H1 (cell line): Measurements from ENCODE around the gene SLC24A3.

Experiments
- CEBPB ChIP-seq: IDR thresholded peaks from 2 replicates; pipeline ENCODE4 v1.6.1; 2012; ENCODE audit warnings: low read depth, low read length
- FOSL1 ChIP-seq: IDR thresholded peaks from 2 replicates; pipeline ENCODE4 v1.6.1; 2011; ENCODE audit warnings: mild to moderate bottlenecking, low read depth, low read length, moderate library complexity; ENCODE audit not compliant: insufficient read depth
- MAFK ChIP-seq: IDR thresholded peaks from 2 replicates; pipeline ENCODE4 v1.6.1; 2012; ENCODE audit warnings: low read depth, mild to moderate bottlenecking, improper control_type of control experiment, low read length
- RFX5 ChIP-seq: IDR thresholded peaks from 2 replicates; pipeline ENCODE4 v1.6.1; 2011; ENCODE audit warnings: low read depth, low read length, improper control_type of control experiment, borderline replicate concordance
- SAP30 ChIP-seq: fragments of 300-600 bp; sonication (generic); IDR thresholded peaks from 2 replicates; pipeline ENCODE4 v1.7.1; 2012; ENCODE audit warnings: low read length, moderate library complexity, mild to moderate bottlenecking, inconsistent platforms; ENCODE audit not compliant: insufficient read depth, insufficient replicate concordance
- SRF ChIP-seq: IDR thresholded peaks from 2 replicates; pipeline ENCODE4 v1.6.1; 2011; ENCODE audit warnings: mild to moderate bottlenecking, low read depth, low read length, moderate library complexity
- TAF1 ChIP-seq: IDR thresholded peaks from 2 replicates; pipeline ENCODE4 v1.6.1; 2011; ENCODE audit warnings: mild to moderate bottlenecking, low read depth, low read length
- TF ChIP-seq, protein P1 (sequence below), 3 experiments: IDR thresholded peaks; 1 replicate in 2 of 3; 2 replicates in 1 of 3; pipeline versions ENCODE4 v1.5.1 to v1.6.1; 2011; ENCODE audit warnings: low read length in 3 of 3, mild to moderate bottlenecking in 3 of 3, inconsistent platforms in 2 of 3, low read depth in 1 of 3, moderate library complexity in 1 of 3; ENCODE audit not compliant: insufficient read depth in 1 of 3; ENCODE audit errors: control extremely low read depth in 1 of 3
- TF ChIP-seq, protein P2 (sequence below): IDR thresholded peaks from 2 replicates; pipeline ENCODE4 v1.6.1; 2011; ENCODE audit warnings: low read length, improper control_type of control experiment

DNA sequence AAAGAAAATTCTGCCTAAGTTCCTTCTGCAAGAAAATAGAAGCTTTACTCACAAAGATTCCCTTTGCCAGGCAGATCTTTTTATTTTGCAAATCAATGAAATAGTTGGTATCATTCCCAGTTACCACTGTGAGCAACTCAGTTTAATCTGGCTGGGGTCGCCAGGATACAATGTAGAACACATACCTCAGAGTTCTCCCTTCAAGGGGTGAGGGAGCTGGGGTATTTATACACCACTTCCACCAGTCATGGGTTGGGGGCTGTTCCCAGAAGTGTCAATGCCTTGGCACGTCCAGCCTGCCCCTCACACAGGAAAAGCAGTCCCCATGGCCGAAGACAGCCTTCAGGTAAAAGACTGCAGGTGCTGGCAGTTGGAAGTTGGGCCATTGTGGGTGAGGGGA is 86.2 kb downstream of the SLC24A3 start:
- TF ChIP-seq SRF (no peak), RFX5 (no peak), FOSL1 (no peak), CEBPB (no peak), SAP30 (no peak), MAFK (no peak), TAF1 (no peak)
- TF ChIP-seq, protein P1, sequence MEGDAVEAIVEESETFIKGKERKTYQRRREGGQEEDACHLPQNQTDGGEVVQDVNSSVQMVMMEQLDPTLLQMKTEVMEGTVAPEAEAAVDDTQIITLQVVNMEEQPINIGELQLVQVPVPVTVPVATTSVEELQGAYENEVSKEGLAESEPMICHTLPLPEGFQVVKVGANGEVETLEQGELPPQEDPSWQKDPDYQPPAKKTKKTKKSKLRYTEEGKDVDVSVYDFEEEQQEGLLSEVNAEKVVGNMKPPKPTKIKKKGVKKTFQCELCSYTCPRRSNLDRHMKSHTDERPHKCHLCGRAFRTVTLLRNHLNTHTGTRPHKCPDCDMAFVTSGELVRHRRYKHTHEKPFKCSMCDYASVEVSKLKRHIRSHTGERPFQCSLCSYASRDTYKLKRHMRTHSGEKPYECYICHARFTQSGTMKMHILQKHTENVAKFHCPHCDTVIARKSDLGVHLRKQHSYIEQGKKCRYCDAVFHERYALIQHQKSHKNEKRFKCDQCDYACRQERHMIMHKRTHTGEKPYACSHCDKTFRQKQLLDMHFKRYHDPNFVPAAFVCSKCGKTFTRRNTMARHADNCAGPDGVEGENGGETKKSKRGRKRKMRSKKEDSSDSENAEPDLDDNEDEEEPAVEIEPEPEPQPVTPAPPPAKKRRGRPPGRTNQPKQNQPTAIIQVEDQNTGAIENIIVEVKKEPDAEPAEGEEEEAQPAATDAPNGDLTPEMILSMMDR (IDR thresholded peaks at IDR 0.05; ENCODE audit: control extremely low read depth in 1 of 3, insufficient read depth in 1 of 3, low read depth in 1 of 3, low read length in 3 of 3) = no peak
- TF ChIP-seq, protein P2, sequence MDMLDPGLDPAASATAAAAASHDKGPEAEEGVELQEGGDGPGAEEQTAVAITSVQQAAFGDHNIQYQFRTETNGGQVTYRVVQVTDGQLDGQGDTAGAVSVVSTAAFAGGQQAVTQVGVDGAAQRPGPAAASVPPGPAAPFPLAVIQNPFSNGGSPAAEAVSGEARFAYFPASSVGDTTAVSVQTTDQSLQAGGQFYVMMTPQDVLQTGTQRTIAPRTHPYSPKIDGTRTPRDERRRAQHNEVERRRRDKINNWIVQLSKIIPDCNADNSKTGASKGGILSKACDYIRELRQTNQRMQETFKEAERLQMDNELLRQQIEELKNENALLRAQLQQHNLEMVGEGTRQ = no peak
